ENCODE results near the gene CTH. TPM values are rescaled to one million over a fixed set of nuclear protein-coding genes. Genes with fewer than 3 reads are reported as not detected.

Gene CTH
- total RNA-seq, 6 experiments from 2014 or later = 32.3 to 85.7 (median 49.0) TPM

GRCh38 chr1:70396607-70397006 lies 14.5 kb upstream of the CTH start:
- ATAC-seq = no peak
- no peak overlapping the region for H3K4me3 ChIP-seq
- no peaks in the 10 kb centered on the region for H3K27me3 ChIP-seq
- intact Hi-C loops (cut with DNase I) = no loop called here
- no peaks in the 10 kb centered on the region for H3K4me1 ChIP-seq
- WGBS (ENCODE audit: insufficient coverage, low coverage, low lambda C conversion rate, missing lambda C conversion rate) = 42% methylated on average over 2 of the region's 2 CpGs
- no peaks in the 10 kb centered on the region for H3K36me3 ChIP-seq
- no peak for DNase-seq
- H3K9me3 ChIP-seq = no peaks in the 10 kb centered on the region
- TF ChIP-seq, protein P1, sequence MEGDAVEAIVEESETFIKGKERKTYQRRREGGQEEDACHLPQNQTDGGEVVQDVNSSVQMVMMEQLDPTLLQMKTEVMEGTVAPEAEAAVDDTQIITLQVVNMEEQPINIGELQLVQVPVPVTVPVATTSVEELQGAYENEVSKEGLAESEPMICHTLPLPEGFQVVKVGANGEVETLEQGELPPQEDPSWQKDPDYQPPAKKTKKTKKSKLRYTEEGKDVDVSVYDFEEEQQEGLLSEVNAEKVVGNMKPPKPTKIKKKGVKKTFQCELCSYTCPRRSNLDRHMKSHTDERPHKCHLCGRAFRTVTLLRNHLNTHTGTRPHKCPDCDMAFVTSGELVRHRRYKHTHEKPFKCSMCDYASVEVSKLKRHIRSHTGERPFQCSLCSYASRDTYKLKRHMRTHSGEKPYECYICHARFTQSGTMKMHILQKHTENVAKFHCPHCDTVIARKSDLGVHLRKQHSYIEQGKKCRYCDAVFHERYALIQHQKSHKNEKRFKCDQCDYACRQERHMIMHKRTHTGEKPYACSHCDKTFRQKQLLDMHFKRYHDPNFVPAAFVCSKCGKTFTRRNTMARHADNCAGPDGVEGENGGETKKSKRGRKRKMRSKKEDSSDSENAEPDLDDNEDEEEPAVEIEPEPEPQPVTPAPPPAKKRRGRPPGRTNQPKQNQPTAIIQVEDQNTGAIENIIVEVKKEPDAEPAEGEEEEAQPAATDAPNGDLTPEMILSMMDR (IDR thresholded peaks at IDR 0.05) = no peak
- no peak for TF ChIP-seq POLR2A (IDR thresholded peaks at IDR 0.05)
- no peak overlapping the region for H3K27ac ChIP-seq

GRCh38 chr1:70397013-70397412 lies 14.1 kb upstream of the CTH start:
- no peaks in the 10 kb centered on the region for H3K4me1 ChIP-seq
- TF ChIP-seq, protein P1 (IDR thresholded peaks at IDR 0.05) = no peak
- TF ChIP-seq POLR2A (IDR thresholded peaks at IDR 0.05) = no peak
- ATAC-seq (no peak), DNase-seq (no peak)
- no peaks in the 10 kb centered on the region for H3K27me3 ChIP-seq
- no peak overlapping the region for H3K4me3 ChIP-seq
- H3K36me3 ChIP-seq = no peaks in the 10 kb centered on the region
- intact Hi-C loops (cut with DNase I) = no loop called here
- no peaks in the 10 kb centered on the region for H3K9me3 ChIP-seq
- 74% methylated on average over 7 of the region's 7 CpGs for WGBS (ENCODE audit: insufficient coverage, low coverage, low lambda C conversion rate, missing lambda C conversion rate)
- H3K27ac ChIP-seq = no peak overlapping the region

DNA sequence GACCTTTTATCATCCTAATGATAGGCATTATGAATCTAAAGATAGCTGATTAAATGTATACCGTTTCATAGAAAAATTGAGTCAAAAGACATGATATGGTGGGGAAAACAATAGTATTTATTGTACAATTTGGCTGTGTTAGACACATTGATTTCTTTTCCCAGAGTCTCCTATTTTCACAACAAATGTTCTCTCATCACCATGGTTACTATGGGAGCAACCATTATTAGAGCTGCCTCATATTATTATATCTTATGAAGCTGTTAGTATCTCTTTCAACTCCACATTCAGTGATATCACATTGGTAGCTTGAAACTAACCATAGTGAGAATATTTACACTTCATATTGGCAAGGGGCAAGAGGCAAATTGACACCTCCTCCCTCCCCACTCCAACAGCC lies 10.7 kb upstream of the CTH start:
- WGBS (ENCODE audit: insufficient coverage, low coverage, low lambda C conversion rate, missing lambda C conversion rate) = 90% methylated on average over 1 of the region's 1 CpG

DNA sequence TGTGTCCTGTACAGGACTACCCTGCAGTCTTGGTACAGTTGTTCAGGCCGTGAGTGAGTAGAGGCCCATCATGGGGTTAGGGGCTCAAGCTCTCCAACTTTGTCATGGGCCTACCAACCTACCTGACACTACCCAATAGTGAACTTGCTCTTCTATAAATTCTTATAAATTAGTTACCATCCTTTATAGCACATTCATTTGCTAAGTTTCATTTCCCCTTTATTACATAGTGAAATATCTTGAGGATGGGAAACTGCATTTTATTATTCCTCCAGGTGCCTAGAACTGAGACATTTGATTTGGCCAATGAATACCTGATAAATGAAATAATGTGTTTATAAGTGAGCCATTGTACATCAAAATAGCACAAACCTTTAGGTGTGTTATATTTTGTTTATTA lies 9.1 kb upstream of the CTH start:
- 60% methylated on average over 1 of the region's 1 CpG for WGBS (ENCODE audit: insufficient coverage, low coverage, low lambda C conversion rate, missing lambda C conversion rate)
- Histone ChIP-seq H3K4me1 (peaks cover 0 to 7% (median 2%) of the 10 kb centered on the region in 4 donors), H3K27me3 (no peaks in the 10 kb centered on the region), H3K36me3 (no peaks in the 10 kb centered on the region), H3K27ac (no peak overlapping the region), H3K4me3 (no peak overlapping the region), H3K9me3 (no peaks in the 10 kb centered on the region)
- TF ChIP-seq POLR2A (IDR thresholded peaks at IDR 0.05) = no peak
- TF ChIP-seq, protein P1 (IDR thresholded peaks at IDR 0.05) = no peak
- no peak for DNase-seq
- intact Hi-C loops (cut with DNase I) = no loop called here
- no peak for ATAC-seq

More for the DNA sequence above, 10.7 kb upstream of the CTH start:
- H3K9me3 ChIP-seq = no peaks in the 10 kb centered on the region
- no peaks in the 10 kb centered on the region for H3K4me1 ChIP-seq
- DNase-seq (no peak), ATAC-seq (no peak)
- intact Hi-C loops (cut with DNase I) = no loop called here
- TF ChIP-seq, protein P1 (IDR thresholded peaks at IDR 0.05) = no peak
- no peak for TF ChIP-seq POLR2A (IDR thresholded peaks at IDR 0.05)
- no peaks in the 10 kb centered on the region for H3K36me3 ChIP-seq
- no peak overlapping the region for H3K27ac ChIP-seq
- no peak overlapping the region for H3K4me3 ChIP-seq
- no peaks in the 10 kb centered on the region for H3K27me3 ChIP-seq

GRCh38 chr1:70403759-70404158 lies 7.3 kb upstream of the CTH start:
- peaks cover 0 to 8% (median 2%) of the 10 kb centered on the region in 4 donors for H3K4me1 ChIP-seq
- ATAC-seq (no peak), DNase-seq (no peak)
- H3K4me3 ChIP-seq = no peak overlapping the region
- 91% methylated on average over 2 of the region's 2 CpGs for WGBS (ENCODE audit: insufficient coverage, low coverage, low lambda C conversion rate, missing lambda C conversion rate)
- no peak overlapping the region for H3K27ac ChIP-seq
- intact Hi-C loops (cut with DNase I) = no loop called here
- H3K36me3 ChIP-seq = no peaks in the 10 kb centered on the region
- no peaks in the 10 kb centered on the region for H3K9me3 ChIP-seq
- no peak for TF ChIP-seq POLR2A (IDR thresholded peaks at IDR 0.05)
- TF ChIP-seq, protein P1 (IDR thresholded peaks at IDR 0.05) = no peak
- H3K27me3 ChIP-seq = no peaks in the 10 kb centered on the region

Data from right lobe of liver (tissue), 6 donors.